HepG2 (cell line): ENCODE data around the gene BOLA2B. TPM values are rescaled to one million over a fixed set of nuclear protein-coding genes. Genes with fewer than 3 reads are reported as not detected.

Experiments used
- ARNTL ChIP-seq: sonication (generic); formaldehyde crosslinking; IDR thresholded peaks from 2 replicates; pipeline ENCODE4 v1.4.0; 2020; ENCODE audit warnings: mild to moderate bottlenecking, missing genetic modification reagents
- HNRNPLL ChIP-seq: fragments of 200-400 bp; formaldehyde crosslinking; IDR thresholded peaks from 2 replicates; pipeline ENCODE4 v1.6.1; 2017; ENCODE audit warnings: mild to moderate bottlenecking, low read depth, low read length; ENCODE audit not compliant: poor library complexity, severe bottlenecking
- KAT7 ChIP-seq: IDR thresholded peaks from 2 replicates; pipeline ENCODE4 v1.6.1; 2018; ENCODE audit warnings: borderline replicate concordance, missing compliant biosample characterization
- KLF12 ChIP-seq: sonication (generic); formaldehyde crosslinking; IDR thresholded peaks from 2 replicates; pipeline ENCODE4 v1.4.0; 2020; ENCODE audit warnings: missing genetic modification reagents, borderline replicate concordance
- MED1 ChIP-seq: sonication (generic); formaldehyde crosslinking; IDR thresholded peaks from 2 replicates; pipeline ENCODE4 v1.4.0; 2020; ENCODE audit warnings: missing genetic modification reagents
- MEIS2 ChIP-seq: sonication (generic); formaldehyde crosslinking; IDR thresholded peaks from 2 replicates; pipeline ENCODE4 v1.9.0; 2021; ENCODE audit warnings: mild to moderate bottlenecking, missing genetic modification reagents
- NR2F2 ChIP-seq: IDR thresholded peaks from 2 replicates; pipeline ENCODE4 v1.6.1; 2012; ENCODE audit warnings: low read depth, inconsistent platforms, borderline replicate concordance
- POLR2G ChIP-seq: fragments of 200-400 bp; formaldehyde crosslinking; IDR thresholded peaks from 2 replicates; pipeline ENCODE4 v1.6.1; 2018; ENCODE audit warnings: mild to moderate bottlenecking, low read depth, low read length, moderate library complexity
- SATB2 ChIP-seq: sonication (generic); formaldehyde crosslinking; IDR thresholded peaks from 2 replicates; pipeline ENCODE4 v1.5.0; 2020; ENCODE audit warnings: missing genetic modification reagents
- TAF15 ChIP-seq: fragments of 200-400 bp; formaldehyde crosslinking; IDR thresholded peaks from one replicate; pipeline ENCODE4 v1.6.1; 2018; ENCODE audit warnings: mild to moderate bottlenecking, low read depth, low read length; ENCODE audit not compliant: poor library complexity, severe bottlenecking
- ZBTB42 ChIP-seq: sonication (generic); formaldehyde crosslinking; IDR thresholded peaks from 2 replicates; pipeline ENCODE4 v1.5.0; 2020; ENCODE audit warnings: mild to moderate bottlenecking, missing genetic modification reagents
- ZSCAN31 ChIP-seq: sonication (generic); formaldehyde crosslinking; IDR thresholded peaks from 2 replicates; pipeline ENCODE4 v1.5.0; 2020; ENCODE audit warnings: low read depth, mild to moderate bottlenecking, missing genetic modification reagents
- polyA plus RNA-seq, 8 experiments: library from polyadenylated mRNA; depleted of rRNA in 3 of 8; stranded (reverse) in 7 of 8; unstranded in 1 of 8; fragments of >200 nt; fragmentation: Illumina TruSeq in 4 of 8; extraction: Trizol in 4 of 8; gene quantifications; 2 replicates each; pipeline versions ENCODE4 v1.2.1 to v1.2.3, GENCODE V29; 2011 to 2016; ENCODE audit warnings: low read depth in 4 of 8, missing spikeins in 1 of 8, mixed read lengths in 1 of 8; ENCODE audit not compliant: insufficient read depth in 1 of 8
- total RNA-seq, 5 experiments: library from RNA; depleted of rRNA; stranded (reverse); fragments of >200 nt; fragmentation: Illumina TruSeq; extraction: Trizol; gene quantifications; 2 replicates each; pipeline ENCODE4 v1.2.3, GENCODE V29; 2016; ENCODE audit warnings: low read depth in 1 of 5
- TF ChIP-seq, protein P1 (sequence below): sonication (generic); formaldehyde crosslinking; IDR thresholded peaks from 2 replicates; pipeline ENCODE4 v1.4.0; 2020; ENCODE audit warnings: mild to moderate bottlenecking, missing genetic modification reagents
- TF ChIP-seq, protein P2 (sequence below): sonication (generic); formaldehyde crosslinking; IDR thresholded peaks from 2 replicates; pipeline ENCODE4 v1.5.0; 2020; ENCODE audit warnings: missing genetic modification reagents, mild to moderate bottlenecking, borderline replicate concordance
- TF ChIP-seq, protein P3 (sequence below), 2 experiments: sonication (generic) in 1 of 2; formaldehyde crosslinking in 1 of 2; IDR thresholded peaks; 2 replicates each; pipeline versions ENCODE4 v1.6.1 to v1.9.0; 2014 to 2022; ENCODE audit warnings: antibody characterized with exemption in 1 of 2, borderline replicate concordance in 1 of 2, inconsistent platforms in 1 of 2, low read depth in 1 of 2, missing genetic modification reagents in 1 of 2
- TF ChIP-seq, protein P4 (sequence below): sonication (generic); formaldehyde crosslinking; IDR thresholded peaks from 2 replicates; pipeline ENCODE4 v1.8.0; 2022; ENCODE audit warnings: low read depth, missing genetic modification reagents

Gene BOLA2B
- total and polyA plus RNA-seq, 2 of the 13 experiments (the other 11 are each of a cell fraction or from before 2014, with no cell fraction given): 63.8 to 295 TPM

DNA sequence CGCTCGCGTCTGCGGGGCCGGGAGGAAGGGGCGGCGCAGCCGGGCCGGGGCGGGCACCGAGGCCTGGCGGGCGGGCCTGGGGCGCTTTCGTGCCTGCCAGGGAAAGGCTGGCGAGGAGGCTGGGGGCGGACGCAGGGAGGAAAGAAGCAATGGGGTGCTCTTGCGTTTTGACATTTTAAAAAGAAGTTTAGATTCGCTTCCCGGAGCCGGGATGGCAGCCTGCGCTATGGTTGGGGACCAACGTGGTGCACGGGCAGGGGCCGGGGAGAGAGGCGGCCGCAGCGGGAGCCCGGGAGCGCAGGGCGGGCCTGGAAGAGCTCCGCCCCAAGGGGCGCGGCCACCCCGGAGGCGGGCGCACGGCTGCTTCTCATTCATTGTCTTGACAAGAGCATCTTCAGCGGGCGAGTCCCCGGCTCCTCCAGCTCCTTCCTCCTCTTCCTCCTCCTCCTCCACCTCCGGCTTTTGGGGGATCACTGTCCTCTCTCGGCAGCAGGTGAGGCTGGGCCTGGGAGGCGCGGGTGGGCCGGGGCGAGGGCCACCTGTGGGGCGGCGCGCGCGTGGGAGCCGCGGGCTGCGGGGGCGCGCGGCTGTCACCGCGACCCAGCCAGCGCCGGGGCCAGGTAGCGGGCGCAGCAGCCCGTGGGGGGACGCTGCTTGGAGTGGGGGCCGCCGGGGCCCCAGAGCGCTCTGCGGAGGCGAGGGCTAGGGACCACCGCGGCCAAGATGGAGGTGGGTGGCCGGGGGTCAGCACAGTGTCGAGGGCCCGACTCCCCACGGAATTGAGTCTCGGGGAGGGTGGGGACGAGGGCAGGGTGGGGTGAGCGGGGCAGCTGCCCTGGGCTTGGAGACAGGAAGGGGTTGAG, 10.0 kb downstream of the BOLA2B start, which contains the start of gene CORO1A (continued):
- TF ChIP-seq, protein P1, sequence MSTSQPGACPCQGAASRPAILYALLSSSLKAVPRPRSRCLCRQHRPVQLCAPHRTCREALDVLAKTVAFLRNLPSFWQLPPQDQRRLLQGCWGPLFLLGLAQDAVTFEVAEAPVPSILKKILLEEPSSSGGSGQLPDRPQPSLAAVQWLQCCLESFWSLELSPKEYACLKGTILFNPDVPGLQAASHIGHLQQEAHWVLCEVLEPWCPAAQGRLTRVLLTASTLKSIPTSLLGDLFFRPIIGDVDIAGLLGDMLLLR: peak; percentile 45; the same call in 1 of the 2 replicates
- TF ChIP-seq ARNTL (CRISPR knock-in tag) (0 out of 2 replicates have a peak, but pooled peaks have one; percentile 47), ZBTB42 (CRISPR knock-in tag) (no peak), KLF12 (CRISPR knock-in tag) (peak; percentile 42; the same call in 1 of the 2 replicates), SATB2 (CRISPR knock-in tag) (0 out of 2 replicates have a peak, but pooled peaks have one; percentile 47), MEIS2 (CRISPR knock-in tag) (peak; percentile 37; the same call in 1 of the 2 replicates), TAF15 (peak; percentile 66), POLR2G (peak; percentile 83), NR2F2 (no peak), HNRNPLL (peak; percentile 49), KAT7 (peak; percentile 39; the same call in 1 of the 2 replicates), ZSCAN31 (CRISPR knock-in tag) (0 out of 2 replicates have a peak, but pooled peaks have one; percentile 40), MED1 (peak; percentile 29; the same call in 1 of the 2 replicates)
- TF ChIP-seq, protein P2, sequence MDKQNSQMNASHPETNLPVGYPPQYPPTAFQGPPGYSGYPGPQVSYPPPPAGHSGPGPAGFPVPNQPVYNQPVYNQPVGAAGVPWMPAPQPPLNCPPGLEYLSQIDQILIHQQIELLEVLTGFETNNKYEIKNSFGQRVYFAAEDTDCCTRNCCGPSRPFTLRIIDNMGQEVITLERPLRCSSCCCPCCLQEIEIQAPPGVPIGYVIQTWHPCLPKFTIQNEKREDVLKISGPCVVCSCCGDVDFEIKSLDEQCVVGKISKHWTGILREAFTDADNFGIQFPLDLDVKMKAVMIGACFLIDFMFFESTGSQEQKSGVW: no peak
- TF ChIP-seq, protein P3, sequence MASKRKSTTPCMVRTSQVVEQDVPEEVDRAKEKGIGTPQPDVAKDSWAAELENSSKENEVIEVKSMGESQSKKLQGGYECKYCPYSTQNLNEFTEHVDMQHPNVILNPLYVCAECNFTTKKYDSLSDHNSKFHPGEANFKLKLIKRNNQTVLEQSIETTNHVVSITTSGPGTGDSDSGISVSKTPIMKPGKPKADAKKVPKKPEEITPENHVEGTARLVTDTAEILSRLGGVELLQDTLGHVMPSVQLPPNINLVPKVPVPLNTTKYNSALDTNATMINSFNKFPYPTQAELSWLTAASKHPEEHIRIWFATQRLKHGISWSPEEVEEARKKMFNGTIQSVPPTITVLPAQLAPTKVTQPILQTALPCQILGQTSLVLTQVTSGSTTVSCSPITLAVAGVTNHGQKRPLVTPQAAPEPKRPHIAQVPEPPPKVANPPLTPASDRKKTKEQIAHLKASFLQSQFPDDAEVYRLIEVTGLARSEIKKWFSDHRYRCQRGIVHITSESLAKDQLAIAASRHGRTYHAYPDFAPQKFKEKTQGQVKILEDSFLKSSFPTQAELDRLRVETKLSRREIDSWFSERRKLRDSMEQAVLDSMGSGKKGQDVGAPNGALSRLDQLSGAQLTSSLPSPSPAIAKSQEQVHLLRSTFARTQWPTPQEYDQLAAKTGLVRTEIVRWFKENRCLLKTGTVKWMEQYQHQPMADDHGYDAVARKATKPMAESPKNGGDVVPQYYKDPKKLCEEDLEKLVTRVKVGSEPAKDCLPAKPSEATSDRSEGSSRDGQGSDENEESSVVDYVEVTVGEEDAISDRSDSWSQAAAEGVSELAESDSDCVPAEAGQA (IDR thresholded peaks at IDR 0.05; ENCODE audit: low read depth): no peak
- TF ChIP-seq, protein P3 (CRISPR knock-in tag; IDR thresholded peaks at IDR 0.05; ENCODE audit: borderline replicate concordance): 0 out of 2 replicates have a peak, but pooled peaks have one; percentile 47
- TF ChIP-seq, protein P4, sequence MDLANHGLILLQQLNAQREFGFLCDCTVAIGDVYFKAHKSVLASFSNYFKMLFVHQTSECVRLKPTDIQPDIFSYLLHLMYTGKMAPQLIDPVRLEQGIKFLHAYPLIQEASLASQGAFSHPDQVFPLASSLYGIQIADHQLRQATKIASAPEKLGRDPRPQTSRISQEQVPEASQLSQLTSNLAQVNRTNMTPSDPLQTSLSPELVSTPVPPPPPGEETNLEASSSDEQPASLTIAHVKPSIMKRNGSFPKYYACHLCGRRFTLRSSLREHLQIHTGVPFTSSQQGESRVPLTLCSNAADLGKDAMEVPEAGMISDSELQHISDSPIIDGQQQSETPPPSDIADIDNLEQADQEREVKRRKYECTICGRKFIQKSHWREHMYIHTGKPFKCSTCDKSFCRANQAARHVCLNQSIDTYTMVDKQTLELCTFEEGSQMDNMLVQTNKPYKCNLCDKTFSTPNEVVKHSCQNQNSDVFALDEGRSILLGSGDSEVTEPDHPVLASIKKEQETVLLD (CRISPR knock-in tag): 0 out of 2 replicates have a peak, but pooled peaks have one; percentile 34
